GM18526 (cell line): ENCODE measurements around the gene DOK7.

Source experiments
- POLR2A ChIP-seq: IDR thresholded peaks from 3 replicates; pipeline ENCODE4 v1.6.1; 2011; ENCODE audit not compliant: insufficient read length; ENCODE audit errors: extremely low read depth

DOK7 gene

DNA sequence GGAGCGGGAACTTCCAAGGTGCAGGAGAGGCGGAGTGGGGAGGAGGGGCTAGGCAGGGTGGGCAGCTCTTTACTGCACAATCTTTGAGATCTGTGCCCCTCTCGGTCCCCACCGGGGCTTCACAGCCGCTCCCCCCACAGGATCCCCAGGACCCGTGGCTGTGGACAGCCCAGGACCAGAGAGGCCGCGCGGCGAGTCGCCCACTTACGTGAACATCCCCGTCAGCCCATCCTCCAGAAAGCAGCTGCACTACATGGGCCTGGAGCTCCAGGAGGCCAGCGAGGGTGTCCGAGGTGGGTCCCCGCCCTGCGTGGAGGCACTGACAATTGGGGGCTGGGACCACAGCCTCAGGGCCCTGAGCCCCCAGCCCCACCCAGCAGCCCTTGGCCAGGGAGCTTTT is 37.0 kb downstream of the DOK7 start:
- no peak for TF ChIP-seq POLR2A

DNA sequence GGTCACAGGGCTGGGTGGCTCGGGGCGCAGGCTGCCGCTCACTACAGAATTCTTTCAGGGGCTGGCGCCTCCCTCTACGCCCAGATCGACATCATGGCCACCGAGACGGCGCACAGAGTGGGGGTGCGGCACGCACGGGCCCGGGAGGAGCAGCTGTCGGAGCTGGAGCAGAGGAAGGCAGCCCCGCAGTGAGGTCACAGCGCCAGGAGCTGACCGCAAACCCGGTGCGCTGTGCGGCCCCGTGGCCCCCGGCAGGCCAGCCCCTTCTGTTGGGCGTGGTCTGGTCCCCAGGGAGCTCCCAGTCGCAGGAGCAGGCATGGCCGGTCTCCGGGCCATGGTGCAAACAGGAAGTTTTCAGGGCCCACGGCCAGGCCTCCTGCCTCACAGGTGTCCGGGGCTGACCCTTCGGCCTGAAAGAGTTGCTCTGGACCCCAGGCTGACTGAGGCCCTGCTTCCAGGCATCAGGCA is 37.6 kb downstream of the DOK7 start:
- TF ChIP-seq POLR2A: no peak

GRCh38 chr4:3501126-3501824 is 38.2 kb downstream of the DOK7 start:
- no peak for TF ChIP-seq POLR2A

DNA sequence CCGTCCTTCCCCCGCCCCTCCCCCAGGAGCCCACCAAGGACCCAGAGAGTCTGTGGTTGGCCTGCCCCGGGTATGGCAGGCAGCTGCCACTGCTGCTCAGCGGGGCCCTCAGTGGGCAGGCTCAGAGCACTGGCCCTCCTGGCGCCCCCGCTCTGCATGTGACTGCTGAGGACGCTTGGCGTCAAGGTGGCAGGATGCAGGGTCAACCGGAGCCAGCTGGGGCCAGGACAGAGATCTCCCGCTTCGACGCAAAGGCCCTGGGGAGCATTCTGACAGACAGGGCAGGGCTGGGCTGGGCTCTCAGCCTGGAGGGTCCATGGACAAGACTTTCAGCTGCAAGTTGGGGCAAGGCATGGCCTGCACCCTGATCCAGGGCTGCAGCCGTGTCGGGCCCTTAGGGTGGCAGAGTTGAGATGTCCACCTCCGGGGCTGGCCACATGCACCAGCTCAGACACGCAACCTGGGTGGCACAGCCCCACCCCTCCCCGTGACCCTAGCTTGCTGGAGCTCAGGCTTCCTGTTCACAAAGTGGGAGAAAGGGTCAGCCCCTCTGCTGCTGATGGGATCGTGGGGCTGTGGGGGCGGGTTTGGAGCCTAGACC is 38.8 kb downstream of the DOK7 start:
- no peak for TF ChIP-seq POLR2A

- TF ChIP-seq POLR2A: no peak
Observed at GRCh38 chr4:3502941-3503936, 40.1 kb downstream of the DOK7 start.

- TF ChIP-seq POLR2A: no peak
Observed at GRCh38 chr4:3505231-3505630, 42.1 kb downstream of the DOK7 start.

DNA sequence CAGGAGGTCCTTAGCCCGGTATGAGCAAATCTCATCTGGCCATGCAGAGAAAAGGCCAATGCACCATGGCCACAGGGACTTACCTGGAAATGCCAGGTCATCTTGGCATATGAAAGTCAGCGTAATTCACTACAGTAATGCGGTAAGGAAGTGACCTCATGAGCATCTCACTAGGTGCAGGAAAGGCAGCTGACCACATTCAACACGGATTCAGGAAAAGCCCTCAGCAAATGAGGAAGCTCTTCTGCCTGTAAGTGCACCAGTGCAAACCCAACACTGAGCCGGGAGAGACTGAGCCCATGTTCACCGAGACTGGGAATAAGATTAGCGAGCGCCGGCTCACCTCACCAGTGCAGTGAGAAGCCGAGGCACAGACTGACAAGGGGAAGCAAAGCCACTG is 45.4 kb downstream of the DOK7 start:
- TF ChIP-seq POLR2A: no peak

DNA sequence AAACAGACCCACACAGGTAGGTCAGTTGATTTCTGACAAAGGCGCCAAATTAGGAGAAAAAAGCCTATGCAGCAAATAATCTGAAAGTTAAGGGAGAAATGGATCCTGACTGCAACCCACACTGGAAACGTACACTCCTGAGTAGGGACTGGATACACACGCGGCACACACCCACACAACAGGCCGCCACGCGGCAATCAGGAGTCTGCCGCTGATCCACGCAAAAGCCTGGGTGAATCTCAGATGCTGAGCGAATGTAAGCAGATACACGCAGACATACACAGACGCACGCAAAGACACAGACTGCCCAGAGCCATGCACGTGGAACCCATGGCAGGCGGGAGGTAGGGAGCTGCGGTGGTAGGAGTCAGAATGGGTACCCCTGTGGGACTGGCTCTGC is 47.4 kb downstream of the DOK7 start:
- no peak for TF ChIP-seq POLR2A

GRCh38 chr4:3511187-3511586 is 48.1 kb downstream of the DOK7 start:
- TF ChIP-seq POLR2A: no peak

DNA sequence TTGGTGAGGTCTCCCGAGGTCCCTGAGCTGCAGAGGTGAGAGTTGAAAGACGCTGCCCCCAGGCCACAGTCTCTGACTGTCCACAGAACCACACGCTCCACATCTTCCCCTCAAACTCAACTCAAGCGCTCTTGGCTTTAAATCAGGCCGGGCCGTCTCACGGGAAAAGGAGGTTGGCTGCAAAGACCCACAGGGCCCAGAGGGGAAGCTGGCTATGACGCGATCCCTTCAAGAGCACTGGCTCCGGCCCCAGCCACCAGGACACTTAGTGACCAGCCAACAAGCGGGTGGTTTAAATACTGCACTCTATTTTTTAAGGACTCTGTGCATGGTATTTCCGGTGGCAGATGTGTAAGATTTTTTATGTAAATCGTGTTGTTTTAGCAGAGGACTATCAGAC is 49.2 kb downstream of the DOK7 start:
- no peak for TF ChIP-seq POLR2A

DNA sequence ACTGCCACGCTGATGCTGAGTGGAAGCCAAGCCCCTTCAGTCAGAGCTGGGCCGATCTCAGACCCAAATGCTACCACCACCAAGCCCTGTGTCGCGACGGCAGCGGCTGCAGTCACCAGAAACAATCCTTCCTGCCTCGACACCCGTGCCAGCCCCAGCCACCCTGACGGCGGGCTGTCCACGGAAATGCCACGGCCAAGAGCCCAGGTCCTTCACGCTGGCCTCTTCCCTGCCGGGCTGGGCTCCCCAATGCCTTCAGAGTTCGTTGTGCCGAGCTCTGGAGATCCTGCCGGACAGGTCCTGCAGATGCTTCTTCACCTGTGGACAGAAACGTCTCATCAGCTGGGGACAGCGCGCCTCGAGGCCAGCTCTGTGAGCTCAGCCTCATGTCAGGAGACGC is 49.6 kb downstream of the DOK7 start:
- TF ChIP-seq POLR2A: no peak

DNA sequence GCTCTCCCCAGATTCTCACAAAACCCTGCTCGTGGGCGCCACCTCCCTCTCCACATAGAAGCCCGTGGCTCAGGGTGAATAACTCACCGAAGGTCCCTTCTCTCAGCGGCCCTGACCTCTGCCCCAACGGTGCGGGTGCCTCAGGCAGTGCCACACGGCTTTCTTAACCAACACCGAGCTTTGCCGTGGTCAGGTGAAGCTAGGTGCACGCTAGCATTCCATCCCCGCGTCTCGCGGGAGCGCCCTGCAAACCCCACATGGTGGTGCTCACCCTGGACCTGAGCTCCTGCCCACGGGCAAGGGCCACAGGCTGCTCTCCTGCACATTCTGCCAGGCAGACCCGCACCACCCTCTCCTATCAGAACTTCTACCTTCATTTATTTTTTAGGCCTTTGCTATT is 50.7 kb downstream of the DOK7 start:
- TF ChIP-seq POLR2A: no peak

GRCh38 chr4:3514221-3514780 is 51.2 kb downstream of the DOK7 start:
- no peak for TF ChIP-seq POLR2A

- no peak for TF ChIP-seq POLR2A
Observed at GRCh38 chr4:3514806-3515501, 51.8 kb downstream of the DOK7 start.

DNA sequence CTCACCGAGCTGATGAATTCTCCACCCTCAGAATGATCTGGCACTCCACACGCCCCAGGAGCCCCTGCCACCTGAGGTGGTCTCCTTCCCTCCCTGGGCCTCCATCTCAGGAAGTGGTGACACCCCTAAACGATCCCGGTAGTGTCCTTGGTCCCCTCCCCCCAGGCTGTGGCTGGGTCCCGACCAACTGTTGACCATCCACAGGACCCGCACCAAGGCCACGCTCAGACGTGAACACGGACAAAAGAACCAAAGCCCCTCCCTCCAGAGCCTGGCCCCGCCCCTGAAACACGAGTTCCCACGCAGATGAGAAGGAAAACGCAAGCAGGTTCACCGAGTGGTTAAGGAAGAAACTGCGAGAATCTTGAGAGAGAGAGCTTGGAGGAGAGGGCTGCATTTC is 52.5 kb downstream of the DOK7 start:
- no peak for TF ChIP-seq POLR2A
